Measurements from ENCODE around the gene SLC25A22. TPM values are rescaled to one million over a fixed set of nuclear protein-coding genes. Genes with fewer than 3 reads are reported as not detected.

SLC25A22 gene
- total RNA-seq: 10 to 100 TPM; 36.7 to 41.3 TPM

GRCh38 chr11:798093-798713 is at the start of gene SLC25A22:
TSS of gene SLC25A22 (minus strand) at chr11:798281. CDS start at chr11:795006, 3,275 bp downstream.

GRCh38 chr11:842370-843002 is 44.4 kb upstream of the SLC25A22 start, which contains the start of the genes POLR2L and TSPAN4:
TSS of gene POLR2L (minus strand) at chr11:842529. CDS start at chr11:842508, 21 bp downstream.
TSS of gene TSPAN4 (plus strand) at chr11:842852. CDS start at chr11:850305, 7,453 bp downstream.

GRCh38 chr11:832529-833113 is 34.5 kb upstream of the SLC25A22 start, which contains the start of gene CD151:
TSS of gene CD151 (plus strand) at chr11:832952. CDS start at chr11:836070, 3,118 bp downstream.

GRCh38 chr11:827897-828192 is 29.8 kb upstream of the SLC25A22 start, which contains the start of gene CRACR2B:
TSS of gene CRACR2B (plus strand) at chr11:827919. CDS start at chr11:828608, 689 bp downstream.

GRCh38 chr11:818396-819128 is 20.5 kb upstream of the SLC25A22 start, which contains the start of gene PNPLA2:
TSS of gene PNPLA2 (plus strand) at chr11:818914. CDS start at chr11:819719, 805 bp downstream.

GRCh38 chr11:809287-810039 is 11.4 kb upstream of the SLC25A22 start, which contains the start of gene RPLP2:
TSS of gene RPLP2 (plus strand) at chr11:809967. CDS start at chr11:810235, 268 bp downstream.

GRCh38 chr11:789943-790342 is 8.1 kb downstream of the SLC25A22 start, which contains the start of gene CEND1:
TSS of gene CEND1 (minus strand) at chr11:790090. CDS start at chr11:788576, 1,514 bp downstream.

GRCh38 chr11:777288-778255 is 20.5 kb downstream of the SLC25A22 start, which contains the start of gene GATD1:
TSS of gene GATD1 (minus strand) at chr11:777487. CDS start at chr11:777462, 25 bp downstream.

GRCh38 chr11:747158-748006 is 50.7 kb downstream of the SLC25A22 start, which contains the start of gene TALDO1:
TSS of gene TALDO1 (plus strand) at chr11:747464. CDS start at chr11:747482, 18 bp downstream.

Other genes with a start within 250 kb of the SLC25A22 start
- 1 to 10 TPM; 4.5 to 5.8 TPM for gene LMNTD2, start 237.5 kb downstream of the SLC25A22 start, total RNA-seq
- gene RASSF7, start 237.3 kb downstream of the SLC25A22 start, total RNA-seq: 10 to 100 TPM; 32.9 to 36.1 TPM
- 10 to 100 TPM; 39.0 to 39.9 TPM for gene PHRF1, start 221.8 kb downstream of the SLC25A22 start, total RNA-seq
- gene IRF7, start 182.3 kb downstream of the SLC25A22 start, total RNA-seq: 10 to 100 TPM; 70.2 to 71.2 TPM
- gene CDHR5, start 173.3 kb downstream of the SLC25A22 start, total RNA-seq: not detected
- not detected for gene SCT, start 171.1 kb downstream of the SLC25A22 start, total RNA-seq
- gene DRD4, start 161.0 kb downstream of the SLC25A22 start, total RNA-seq: under 1 TPM; 0.26 to 0.45 TPM
- 10 to 100 TPM; 54.2 to 59.1 TPM for gene DEAF1, start 103.1 kb downstream of the SLC25A22 start, total RNA-seq
- 10 to 100 TPM; 28.4 to 28.9 TPM for gene TMEM80, start 102.5 kb downstream of the SLC25A22 start, total RNA-seq
- gene EPS8L2, start 92.0 kb downstream of the SLC25A22 start, total RNA-seq: 10 to 100 TPM; 17.4 to 20.3 TPM
- gene TALDO1, start 50.8 kb downstream of the SLC25A22 start, total RNA-seq: 100 to 1,000 TPM; 205 to 218 TPM
- gene GATD1, start 20.8 kb downstream of the SLC25A22 start, total RNA-seq: 10 to 100 TPM; 55.0 to 58.2 TPM
- under 1 TPM; 0.39 to 0.58 TPM for gene CEND1, start 8.2 kb downstream of the SLC25A22 start, total RNA-seq
- gene PIDD1, start 7.0 kb upstream of the SLC25A22 start, total RNA-seq: 10 to 100 TPM; 52.2 to 55.3 TPM
- 1,000 to 10,000 TPM; 3,087 to 3,213 TPM for gene RPLP2, start 11.7 kb upstream of the SLC25A22 start, total RNA-seq
- gene PNPLA2, start 20.6 kb upstream of the SLC25A22 start, total RNA-seq: 10 to 100 TPM; 78.2 to 83.3 TPM
- gene CRACR2B, start 29.6 kb upstream of the SLC25A22 start, total RNA-seq: 10 to 100 TPM; 23.7 to 25.2 TPM
- 10 to 100 TPM; 33.5 to 36.2 TPM for gene CD151, start 34.7 kb upstream of the SLC25A22 start, total RNA-seq
- 10 to 100 TPM; 78.3 to 79.5 TPM for gene POLR2L, start 44.2 kb upstream of the SLC25A22 start, total RNA-seq
- gene TSPAN4, start 44.6 kb upstream of the SLC25A22 start, total RNA-seq: 1 to 10 TPM; 8.1 to 8.4 TPM
- gene CHID1, start 112.5 kb upstream of the SLC25A22 start, total RNA-seq: 10 to 100 TPM; 39.1 to 39.8 TPM
- 10 to 100 TPM; 60.9 to 63.9 TPM for gene AP2A2, start 127.6 kb upstream of the SLC25A22 start, total RNA-seq
- gene MUC6, start 238.4 kb upstream of the SLC25A22 start, total RNA-seq: not detected

Data from activated naive CD4-positive, alpha-beta T cell treated with anti-CD3 and anti-CD28 coated beads, Interleukin-2, amount 10 ng/mL, durations not matched to agents 5 hours and 36 hours (primary cell).